ENCODE data around the gene FAM240A.
A peak's percentile ranks its signal among the peaks of the same experiment; 100 is the strongest.

Gene FAM240A

GRCh38 chr3:46667657-46668056 lies 55.3 kb downstream of the FAM240A start:
- in situ Hi-C loops (cut with HindIII; ENCODE audit: low pct_ligation_motif_present, low pct_unique_long_range_greater_than_20kb, low sequenced_read_pairs) = no loop called here
- DNase-seq = no peak

- in situ Hi-C loops (cut with HindIII; ENCODE audit: low pct_ligation_motif_present, low pct_unique_long_range_greater_than_20kb, low sequenced_read_pairs) = no loop called here
- no peak for DNase-seq
Measured at GRCh38 chr3:46668116-46668515, 55.8 kb downstream of the FAM240A start.

- DNase-seq = no peak
- in situ Hi-C loops (cut with HindIII; ENCODE audit: low pct_ligation_motif_present, low pct_unique_long_range_greater_than_20kb, low sequenced_read_pairs) = no loop called here
Measured at GRCh38 chr3:46668591-46668990, 56.3 kb downstream of the FAM240A start.

- in situ Hi-C loops (cut with HindIII; ENCODE audit: low pct_ligation_motif_present, low pct_unique_long_range_greater_than_20kb, low sequenced_read_pairs) = no loop called here
- DNase-seq = no peak
Measured at GRCh38 chr3:46669191-46669999, 57.1 kb downstream of the FAM240A start.

DNA sequence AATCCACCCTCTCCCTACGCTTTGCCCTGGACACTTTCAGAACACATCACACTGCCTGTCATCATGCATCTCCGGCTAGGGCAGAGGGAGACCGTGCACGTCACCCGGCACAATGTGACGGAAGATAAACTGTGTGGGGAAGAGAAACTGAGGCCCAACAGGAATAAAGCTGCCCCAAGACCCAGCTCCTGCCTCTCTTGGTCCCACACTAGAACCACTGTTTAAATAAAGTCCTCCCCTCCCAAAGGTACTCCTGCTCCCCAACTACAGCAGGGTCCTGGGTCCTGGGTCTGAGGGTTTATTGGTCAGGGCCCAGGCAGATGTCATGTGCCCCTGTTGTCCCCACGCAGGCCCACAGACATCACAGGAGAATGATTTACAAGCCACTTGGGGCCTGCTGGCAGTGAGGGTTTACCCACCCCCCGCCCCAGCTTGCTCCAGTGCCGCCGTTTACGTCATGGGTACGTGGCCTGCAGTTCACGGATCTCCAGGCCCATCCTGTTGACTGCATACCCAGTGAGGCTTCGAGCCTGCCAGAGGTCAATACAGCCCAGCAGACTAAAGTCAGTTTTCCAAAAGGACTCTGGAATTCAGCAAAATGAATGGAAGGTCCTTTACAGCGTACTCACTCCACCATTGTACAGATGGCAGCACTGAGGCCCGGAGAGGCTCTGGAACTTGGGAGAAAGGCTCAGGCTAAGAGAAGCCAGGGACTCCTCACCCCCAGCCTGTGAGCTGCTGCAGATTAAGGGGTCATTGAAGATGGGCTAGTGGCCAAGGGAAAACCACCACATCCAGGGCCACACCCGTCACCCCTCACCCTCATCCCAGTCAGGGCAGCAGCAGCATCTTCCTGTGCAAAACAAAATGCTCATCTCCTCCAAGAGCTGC lies 57.9 kb downstream of the FAM240A start:
- no peak for DNase-seq
- in situ Hi-C loops (cut with HindIII; ENCODE audit: low pct_ligation_motif_present, low pct_unique_long_range_greater_than_20kb, low sequenced_read_pairs) = no loop called here

GRCh38 chr3:46670891-46671427 lies 58.6 kb downstream of the FAM240A start:
- in situ Hi-C loops (cut with HindIII; ENCODE audit: low pct_ligation_motif_present, low pct_unique_long_range_greater_than_20kb, low sequenced_read_pairs) = no loop called here

GRCh38 chr3:46671541-46672348 lies 59.4 kb downstream of the FAM240A start:
- no peak for DNase-seq
- in situ Hi-C loops (cut with HindIII; ENCODE audit: low pct_ligation_motif_present, low pct_unique_long_range_greater_than_20kb, low sequenced_read_pairs) = no loop called here

More at GRCh38 chr3:46670891-46671427, 58.6 kb downstream of the FAM240A start:
- no peak for DNase-seq

DNA sequence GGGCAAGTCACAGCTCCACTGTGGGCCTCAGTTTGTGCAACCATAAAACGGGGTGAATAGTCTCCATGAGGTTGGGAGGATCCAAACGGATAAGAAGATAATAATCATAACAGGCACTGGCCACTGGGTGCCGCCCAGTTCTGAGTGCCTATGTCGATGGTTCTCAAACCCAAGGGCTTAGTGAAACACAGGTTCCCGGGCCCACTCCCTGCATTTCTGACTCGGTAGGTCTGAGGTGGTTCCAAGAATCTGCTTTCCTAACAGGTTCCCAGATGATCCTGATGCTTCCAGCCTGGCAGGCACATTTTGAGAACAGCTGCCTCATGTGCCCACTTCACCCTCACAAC lies 60.0 kb downstream of the FAM240A start:
- DNase-seq = no peak

DNA sequence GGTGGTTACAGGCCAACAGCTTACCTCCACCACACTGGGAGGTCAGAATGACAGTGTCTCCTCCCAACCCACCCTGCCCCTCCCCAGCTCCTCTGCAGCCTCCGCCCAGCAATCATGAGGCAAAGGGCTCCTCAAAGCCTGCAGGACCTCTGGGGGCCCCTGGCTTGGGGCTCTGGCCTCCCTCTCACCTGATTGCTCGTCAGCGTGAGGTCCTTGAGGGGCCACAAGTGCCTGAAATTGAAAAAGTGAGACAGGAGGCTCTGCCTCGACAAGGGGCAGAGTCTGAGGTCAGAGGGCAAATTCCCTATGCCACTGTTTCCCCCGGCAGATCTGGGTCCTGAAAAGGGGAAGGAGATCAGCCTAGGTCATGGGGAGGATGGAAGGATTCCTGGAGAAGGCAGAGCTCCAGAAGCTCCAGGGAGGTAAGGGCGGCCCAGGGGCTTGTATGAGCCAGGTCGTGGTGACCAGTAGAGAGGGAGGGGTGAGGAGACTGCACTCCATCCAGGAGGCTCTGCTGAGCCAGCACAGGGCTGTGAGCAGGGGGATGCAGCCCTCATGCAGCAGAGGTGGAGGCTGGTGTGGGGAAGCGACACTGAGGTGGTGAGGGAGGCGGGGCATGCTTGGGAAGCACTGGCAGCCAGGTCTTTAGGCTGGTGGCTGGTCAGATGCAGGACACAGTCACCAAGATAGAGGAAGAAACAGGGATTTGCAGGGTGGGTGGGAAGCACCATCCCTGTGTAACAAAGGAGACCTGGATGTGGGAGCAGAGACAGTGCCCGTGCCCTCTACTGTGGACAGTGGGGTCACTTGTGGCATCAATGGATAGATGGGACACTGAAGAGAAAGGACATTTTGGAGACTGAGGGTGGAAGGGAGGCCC lies 61.1 kb downstream of the FAM240A start:
- no peak for DNase-seq
- in situ Hi-C loops (cut with HindIII; ENCODE audit: low pct_ligation_motif_present, low pct_unique_long_range_greater_than_20kb, low sequenced_read_pairs) = no loop called here

More for the DNA sequence above, 60.0 kb downstream of the FAM240A start:
- in situ Hi-C loops (cut with HindIII; ENCODE audit: low pct_ligation_motif_present, low pct_unique_long_range_greater_than_20kb, low sequenced_read_pairs) = no loop called here

DNA sequence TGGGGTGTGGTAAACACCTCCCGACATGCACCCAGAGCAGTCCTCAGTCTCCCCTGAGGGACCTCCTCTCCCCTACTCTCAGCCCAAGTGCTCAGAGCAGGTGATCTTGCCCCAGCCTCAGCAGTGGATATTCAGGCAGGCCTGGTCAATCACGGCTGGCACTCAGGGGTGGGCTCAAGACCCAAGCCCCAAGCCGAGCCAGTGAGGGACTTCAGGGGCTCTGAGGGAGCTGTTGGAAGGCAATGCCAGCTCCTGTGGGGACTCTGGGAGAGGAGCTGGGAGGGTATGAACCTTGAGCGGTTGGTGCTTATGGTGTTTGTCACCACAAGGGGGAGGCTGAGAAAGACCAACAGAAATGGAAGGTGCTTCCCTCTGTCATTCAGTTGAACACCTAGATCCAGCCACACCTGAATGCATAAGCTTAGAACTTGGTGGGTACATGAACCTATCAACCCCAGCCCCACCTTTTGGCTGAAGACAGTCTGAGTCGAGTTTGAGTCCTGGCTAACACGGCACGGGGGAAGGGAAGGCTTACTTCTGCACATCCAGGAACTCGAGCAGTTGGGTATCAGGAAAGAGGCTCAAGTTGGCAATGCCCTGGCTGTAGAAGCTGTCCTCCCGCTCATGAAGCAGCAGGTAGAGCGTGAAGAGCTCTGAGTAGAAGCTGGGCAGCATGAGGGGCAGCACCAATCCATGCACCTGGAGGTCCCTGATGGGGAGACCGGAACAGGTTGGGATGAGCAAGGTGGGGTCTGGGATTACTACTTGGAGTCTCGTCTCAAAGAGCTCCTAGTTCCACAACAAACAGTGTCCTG lies 61.9 kb downstream of the FAM240A start:
- in situ Hi-C loops (cut with HindIII; ENCODE audit: low pct_ligation_motif_present, low pct_unique_long_range_greater_than_20kb, low sequenced_read_pairs) = no loop called here
- peak; percentile 7 for DNase-seq

- in situ Hi-C loops (cut with HindIII; ENCODE audit: low pct_ligation_motif_present, low pct_unique_long_range_greater_than_20kb, low sequenced_read_pairs) = no loop called here
- DNase-seq = no peak
Measured at GRCh38 chr3:46675426-46675825, 63.1 kb downstream of the FAM240A start.
